ENCODE data around the gene NPHP4. TPM values are rescaled to one million over a fixed set of nuclear protein-coding genes. Genes with fewer than 3 reads are reported as not detected.
A peak's percentile ranks its signal among the peaks of the same experiment; 100 is the strongest.

NPHP4 gene
- total and polyA plus RNA-seq, 9 of the 15 experiments (the other 6 are each of a cell fraction or from before 2014, with no cell fraction given) = 0.52 to 26.2 (median 6.7) TPM

GRCh38 chr1:5917591-5918274 is 74.5 kb downstream of the NPHP4 start:
- peak overlapping the region; percentile 15 to 78; a peak in 3 of 4 replicates for H3K9ac ChIP-seq (ENCODE audit: insufficient read depth in 1 of 2, low read depth in 2 of 2, low read length in 2 of 2)
- peak; percentile 99 for ATAC-seq
- ChIA-PET CTCF (ENCODE audit: low intra/inter-chr PET ratio) (no interaction called here), POLR2A (interaction anchor here (0.6 to 2.5 kb wide), 13 partner anchors 9 to 385 kb away, joined by 3 to 12 read pairs (median 3); partner anchors contain the start of gene NPHP4)
- in situ Hi-C loops (cut with MboI) = loop anchor here (10.0 kb wide), 1 partner anchor 413 kb away; no protein-coding TSS in a partner anchor
- no peaks in the 10 kb centered on the region for H3K27me3 ChIP-seq (ENCODE audit: control insufficient read depth in 2 of 2, insufficient read depth in 2 of 2, low read length in 2 of 2)
- peak overlapping the region; percentile 40 for H3K4me3 ChIP-seq
- no TSS peak for BruUV-seq (replicated peaks)
- no peaks in the 10 kb centered on the region for H3K9me1 ChIP-seq (ENCODE audit: control insufficient read depth, insufficient read depth, low read length)
- H3K4me2 ChIP-seq (ENCODE audit: insufficient read depth, low read length) = peak overlapping the region; percentile 81
- peaks cover 14% of the 10 kb centered on the region; the same call in 2 of the 3 replicates for H3K36me3 ChIP-seq (ENCODE audit: control insufficient read depth, insufficient read depth, low read length)
- peak overlapping the region; percentile 84 for H3K27ac ChIP-seq (ENCODE audit: extremely low read depth, low read depth, low read length)
- H3K4me1 ChIP-seq (replicated peaks in 1 of 2; ENCODE audit: control insufficient read depth in 2 of 2, insufficient read depth in 2 of 2, low read length in 2 of 2) = peaks cover 17 to 24% of the 10 kb centered on the region in 2 experiments
- no peaks in the 10 kb centered on the region for H3K79me2 ChIP-seq (ENCODE audit: control insufficient read depth, insufficient read depth, low read length)
- no peaks in the 10 kb centered on the region for H4K20me1 ChIP-seq (replicated peaks; ENCODE audit: control insufficient read depth, insufficient read depth, low read length)
- WGBS (ENCODE audit: insufficient coverage, low coverage, missing lambda C conversion rate) = under 1% methylated on average over 14 of the region's 14 CpGs
- no peaks in the 10 kb centered on the region for H3K9me3 ChIP-seq (replicated peaks; ENCODE audit: control insufficient read depth, insufficient read depth, low read depth, low read length)
- intact Hi-C loops (cut with micrococcal nuclease) = loop anchor here (2.0 to 10.0 kb wide), 4 partner anchors 75 to 409 kb away; partner anchors contain the start of gene NPHP4
- peak; percentile 96 to 98 (median 97) for DNase-seq (ENCODE audit: extremely low read depth in 1 of 4, low spot score in 3 of 4)
- H2AFZ ChIP-seq (ENCODE audit: low read depth, low read length) = peak overlapping the region; percentile 92
- peak; percentile 100 for FAIRE-seq
- no peak for TF ChIP-seq ZNF280B (CRISPR knock-in tag; IDR thresholded peaks at IDR 0.05)
- TF ChIP-seq, protein P1, sequence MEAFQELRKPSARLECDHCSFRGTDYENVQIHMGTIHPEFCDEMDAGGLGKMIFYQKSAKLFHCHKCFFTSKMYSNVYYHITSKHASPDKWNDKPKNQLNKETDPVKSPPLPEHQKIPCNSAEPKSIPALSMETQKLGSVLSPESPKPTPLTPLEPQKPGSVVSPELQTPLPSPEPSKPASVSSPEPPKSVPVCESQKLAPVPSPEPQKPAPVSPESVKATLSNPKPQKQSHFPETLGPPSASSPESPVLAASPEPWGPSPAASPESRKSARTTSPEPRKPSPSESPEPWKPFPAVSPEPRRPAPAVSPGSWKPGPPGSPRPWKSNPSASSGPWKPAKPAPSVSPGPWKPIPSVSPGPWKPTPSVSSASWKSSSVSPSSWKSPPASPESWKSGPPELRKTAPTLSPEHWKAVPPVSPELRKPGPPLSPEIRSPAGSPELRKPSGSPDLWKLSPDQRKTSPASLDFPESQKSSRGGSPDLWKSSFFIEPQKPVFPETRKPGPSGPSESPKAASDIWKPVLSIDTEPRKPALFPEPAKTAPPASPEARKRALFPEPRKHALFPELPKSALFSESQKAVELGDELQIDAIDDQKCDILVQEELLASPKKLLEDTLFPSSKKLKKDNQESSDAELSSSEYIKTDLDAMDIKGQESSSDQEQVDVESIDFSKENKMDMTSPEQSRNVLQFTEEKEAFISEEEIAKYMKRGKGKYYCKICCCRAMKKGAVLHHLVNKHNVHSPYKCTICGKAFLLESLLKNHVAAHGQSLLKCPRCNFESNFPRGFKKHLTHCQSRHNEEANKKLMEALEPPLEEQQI (IDR thresholded peaks at IDR 0.05) = peak; percentile 91
- peak; percentile 77 for TF ChIP-seq SOX6 (IDR thresholded peaks at IDR 0.05)
- TF ChIP-seq CBX5 (IDR thresholded peaks at IDR 0.05; ENCODE audit: borderline replicate concordance, low read depth) = 0 out of 2 replicates have a peak, but pooled peaks have one; percentile 43
- no peak for TF ChIP-seq BRF1 (IDR thresholded peaks at IDR 0.05; ENCODE audit: borderline replicate concordance, extremely low read depth, insufficient read length)
- peak; percentile 3; the same call in 1 of the 2 replicates for TF ChIP-seq SMAD3 (CRISPR knock-in tag; conservative IDR thresholded peaks at IDR 0.05)
- no peak for TF ChIP-seq ZNF740 (CRISPR knock-in tag; IDR thresholded peaks at IDR 0.05)
- no peak for TF ChIP-seq ZNF740 (tag; IDR thresholded peaks at IDR 0.05)
- no peak for TF ChIP-seq MEF2A (IDR thresholded peaks at IDR 0.05; ENCODE audit: control insufficient read depth, low read depth, low read length)
- no peak for TF ChIP-seq NCOA4 (IDR thresholded peaks at IDR 0.05; ENCODE audit: partially characterized antibody)
- TF ChIP-seq MTA1 (IDR thresholded peaks at IDR 0.05; ENCODE audit: borderline replicate concordance) = no peak
- TF ChIP-seq ZNF830 (CRISPR knock-in tag; IDR thresholded peaks at IDR 0.05) = 0 out of 2 replicates have a peak, but pooled peaks have one; percentile 21
- no peak for TF ChIP-seq RUNX1 (IDR thresholded peaks at IDR 0.05; ENCODE audit: low read depth)
- no peak for TF ChIP-seq ZNF75A (CRISPR knock-in tag; IDR thresholded peaks at IDR 0.05)
- TF ChIP-seq THRB (CRISPR knock-in tag; conservative IDR thresholded peaks at IDR 0.05) = no peak
